HEK293 (cell line): Measurements from ENCODE around the gene ELANE.

Experiments
- CTCF ChIP-seq: fragments of 450-650 bp; formaldehyde crosslinking; IDR thresholded peaks from 2 replicates; pipeline ENCODE4 v1.5.1; 2016; ENCODE audit warnings: missing biosample characterization, missing genetic modification characterization
- MYNN ChIP-seq: fragments of 450-650 bp; formaldehyde crosslinking; IDR thresholded peaks from 2 replicates; pipeline ENCODE4 v1.5.1; 2016; ENCODE audit warnings: missing biosample characterization, missing genetic modification characterization, borderline replicate concordance
- ZBTB49 ChIP-seq: fragments of 450-650 bp; formaldehyde crosslinking; IDR thresholded peaks from 2 replicates; pipeline ENCODE4 v1.5.1; 2016; ENCODE audit warnings: missing biosample characterization, missing genetic modification characterization, low read depth
- ZNF366 ChIP-seq: fragments of 450-650 bp; formaldehyde crosslinking; conservative IDR thresholded peaks from 2 replicates; pipeline ENCODE4 v1.5.1; 2016; ENCODE audit warnings: missing biosample characterization, missing genetic modification characterization
- TF ChIP-seq, protein P1 (sequence below): IDR thresholded peaks from 2 replicates; pipeline ENCODE4 v1.6.1; 2011; ENCODE audit warnings: mild to moderate bottlenecking, low read depth, low read length, borderline replicate concordance

DNA sequence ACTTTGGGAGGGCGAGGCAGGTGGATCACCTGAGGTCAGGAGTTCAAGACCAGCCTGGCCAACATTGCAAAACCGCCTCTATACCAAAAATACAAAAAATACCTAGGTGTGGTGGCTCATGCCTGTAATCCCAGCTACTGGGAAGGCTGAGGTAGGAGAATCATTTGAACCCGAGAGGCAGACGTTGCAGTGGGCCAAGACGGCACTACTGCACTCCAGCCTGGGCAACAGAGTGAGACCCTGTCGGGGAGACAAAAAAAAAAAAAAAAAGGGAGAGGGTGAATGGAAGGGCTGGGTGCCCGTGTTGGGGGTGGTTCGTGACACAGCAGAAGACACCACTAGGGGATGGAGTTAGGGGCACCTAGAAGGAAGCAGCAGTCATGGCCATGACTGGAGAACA is 18.2 kb downstream of the ELANE start:
- TF ChIP-seq CTCF (no peak), ZNF366 (tag by site-specific recombination) (no peak), MYNN (tag by site-specific recombination) (no peak), ZBTB49 (tag by site-specific recombination) (no peak)
- TF ChIP-seq, protein P1, sequence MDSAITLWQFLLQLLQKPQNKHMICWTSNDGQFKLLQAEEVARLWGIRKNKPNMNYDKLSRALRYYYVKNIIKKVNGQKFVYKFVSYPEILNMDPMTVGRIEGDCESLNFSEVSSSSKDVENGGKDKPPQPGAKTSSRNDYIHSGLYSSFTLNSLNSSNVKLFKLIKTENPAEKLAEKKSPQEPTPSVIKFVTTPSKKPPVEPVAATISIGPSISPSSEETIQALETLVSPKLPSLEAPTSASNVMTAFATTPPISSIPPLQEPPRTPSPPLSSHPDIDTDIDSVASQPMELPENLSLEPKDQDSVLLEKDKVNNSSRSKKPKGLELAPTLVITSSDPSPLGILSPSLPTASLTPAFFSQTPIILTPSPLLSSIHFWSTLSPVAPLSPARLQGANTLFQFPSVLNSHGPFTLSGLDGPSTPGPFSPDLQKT: no peak
